HepG2 (cell line): Measurements from ENCODE around the gene MGAT4C. TPM values are rescaled to one million over a fixed set of nuclear protein-coding genes. Genes with fewer than 3 reads are reported as not detected.

Experiments used
- ATAC-seq: fragments of 200-7000 bp; cut with Tn5 transposase; 3 replicates; pipeline ENCODE4 v1.9.1; 2020; ENCODE audit warnings: mild to moderate bottlenecking, moderate library complexity
- BruUV-seq: library from RNA; stranded (reverse); fragments of 400-500 nt; replicated peaks from 2 replicates; lab custom pipeline; 2021; lab: Mats Ljungman, UMichigan
- CTCF ChIA-PET: fragments of 300-600 bp; formaldehyde crosslinking; extraction: SDS; loops from one replicate; lab custom pipeline; 2021; ENCODE audit warnings: low total read pairs, inconsistent platforms, low intra/inter-chr PET ratio; lab: Yijun Ruan, JAX
- POLR2A ChIA-PET: fragments of 350-600 bp; sonication (Branson Sonifier 250); formaldehyde crosslinking; loops from one replicate; lab custom pipeline; 2020; ENCODE audit warnings: antibody characterized with exemption, inconsistent platforms; lab: Yijun Ruan, JAX
- DNase-seq: peaks from one replicate; pipeline ENCODE4 v3.0.0-alpha.2; 2015; ENCODE audit warnings: low spot score
- FAIRE-seq: peaks from 3 replicates; lab custom pipeline; 2011; peaks lifted over from hg19 to GRCh38; lab: Jason Lieb, UNC
- H2AFZ ChIP-seq: one replicate; pipeline ENCODE4 v1.6.1; 2011; ENCODE audit warnings: low read length, inconsistent platforms
- H3K27ac ChIP-seq: fragments of 300-600 bp; 3 replicates; pipeline ENCODE4 v1.8.0; 2011; ENCODE audit warnings: mixed run types, mild to moderate bottlenecking, mixed read lengths, low read length, inconsistent platforms; ENCODE audit not compliant: insufficient read depth; ENCODE audit errors: extremely low read length
- H3K27me3 ChIP-seq, 2 experiments: fragments of 200-600 bp in 1 of 2; 2 replicates in 1 of 2; 3 replicates in 1 of 2; pipeline versions ENCODE4 v1.6.0 to v1.8.0; 2011; ENCODE audit warnings: low read length in 2 of 2, mild to moderate bottlenecking in 2 of 2, moderate library complexity in 2 of 2, inconsistent platforms in 1 of 2; ENCODE audit not compliant: insufficient read depth in 2 of 2, control insufficient read depth in 1 of 2
- H3K36me3 ChIP-seq, 2 experiments: fragments of 200-600 bp in 1 of 2; replicated peaks in 1 of 2; 2 replicates in 1 of 2; 3 replicates in 1 of 2; pipeline versions ENCODE4 v1.5.1 to v1.8.0; 2011; ENCODE audit warnings: low read length in 2 of 2, inconsistent platforms in 1 of 2; ENCODE audit not compliant: insufficient read depth in 2 of 2, control insufficient read depth in 1 of 2
- H3K4me1 ChIP-seq: 2 replicates; pipeline ENCODE4 v1.5.1; 2012; ENCODE audit warnings: low read length, inconsistent platforms; ENCODE audit not compliant: insufficient read depth
- H3K4me2 ChIP-seq: 2 replicates; pipeline ENCODE4 v1.6.0; 2011; ENCODE audit warnings: low read depth, low read length, inconsistent platforms
- H3K4me3 ChIP-seq, 3 experiments: fragments of 200-600 bp in 1 of 3; sonication (generic), shearing (Covaris generic) in 1 of 3; replicated peaks in 1 of 3; 2 replicates each; pipeline ENCODE4 v1.5.1; 2011 to 2016; ENCODE audit warnings: low read length in 3 of 3, inconsistent platforms in 2 of 3, low read depth in 2 of 3, mild to moderate bottlenecking in 2 of 3, control low read depth in 1 of 3, mixed read lengths in 1 of 3; ENCODE audit not compliant: insufficient read depth in 1 of 3
- H3K79me2 ChIP-seq: one replicate; pipeline ENCODE4 v1.6.1; 2011; ENCODE audit warnings: low read length, inconsistent platforms; ENCODE audit not compliant: insufficient read depth
- H3K9ac ChIP-seq: 2 replicates; pipeline ENCODE4 v1.6.0; 2011; ENCODE audit warnings: mild to moderate bottlenecking, low read depth, low read length, inconsistent platforms; ENCODE audit not compliant: insufficient read depth
- H3K9me3 ChIP-seq: 2 replicates; pipeline ENCODE4 v1.5.1; 2012; ENCODE audit warnings: mild to moderate bottlenecking, low read length
- H4K20me1 ChIP-seq: 2 replicates; pipeline ENCODE4 v1.6.0; 2011; ENCODE audit warnings: inconsistent platforms, mild to moderate bottlenecking, low read length, moderate library complexity; ENCODE audit not compliant: insufficient read depth
- ATF7 ChIP-seq, 2 experiments: fragments of 450-650 bp in 1 of 2; sonication (generic) in 1 of 2; formaldehyde crosslinking in 1 of 2; IDR thresholded peaks; 2 replicates each; pipeline versions ENCODE4 v1.4.0 to v1.6.1; 2016 to 2020; ENCODE audit warnings: antibody characterized with exemption in 1 of 2, mild to moderate bottlenecking in 1 of 2, missing genetic modification reagents in 1 of 2
- KDM5B ChIP-seq: sonication (generic); formaldehyde crosslinking; IDR thresholded peaks from 2 replicates; pipeline ENCODE4 v1.4.0; 2020; ENCODE audit warnings: missing genetic modification reagents, mild to moderate bottlenecking, borderline replicate concordance
- NAIF1 ChIP-seq: sonication (generic); formaldehyde crosslinking; IDR thresholded peaks from 2 replicates; pipeline ENCODE4 v1.5.0; 2020; ENCODE audit warnings: mild to moderate bottlenecking, missing genetic modification reagents, borderline replicate concordance
- RORA ChIP-seq: sonication (generic); formaldehyde crosslinking; IDR thresholded peaks from 2 replicates; pipeline ENCODE4 v1.5.0; 2020; ENCODE audit warnings: mild to moderate bottlenecking, missing genetic modification reagents, moderate library complexity
- SMAD3 ChIP-seq: sonication (generic); formaldehyde crosslinking; IDR thresholded peaks from 2 replicates; pipeline ENCODE4 v1.4.0; 2020; ENCODE audit warnings: missing genetic modification reagents
- ZBTB4 ChIP-seq: sonication (generic); formaldehyde crosslinking; IDR thresholded peaks from 2 replicates; pipeline ENCODE4 v1.4.0; 2020; ENCODE audit warnings: missing genetic modification reagents, mild to moderate bottlenecking, borderline replicate concordance
- ZFP62 ChIP-seq: sonication (generic); formaldehyde crosslinking; IDR thresholded peaks from 2 replicates; pipeline ENCODE4 v1.4.0; 2020; ENCODE audit warnings: missing genetic modification reagents
- ZFX ChIP-seq: sonication (generic); formaldehyde crosslinking; IDR thresholded peaks from 2 replicates; pipeline ENCODE4 v1.4.0; 2020; ENCODE audit warnings: mild to moderate bottlenecking, low read depth, missing genetic modification reagents, moderate library complexity
- ZKSCAN5 ChIP-seq: sonication (generic); formaldehyde crosslinking; IDR thresholded peaks from 2 replicates; pipeline ENCODE4 v1.5.1; 2020; ENCODE audit warnings: mild to moderate bottlenecking, missing genetic modification reagents
- ZMAT5 ChIP-seq: sonication (generic); formaldehyde crosslinking; IDR thresholded peaks from 2 replicates; pipeline ENCODE4 v1.5.0; 2020; ENCODE audit warnings: mild to moderate bottlenecking, low read depth, missing genetic modification reagents, borderline replicate concordance
- ZNF430 ChIP-seq: sonication (generic); formaldehyde crosslinking; IDR thresholded peaks from 2 replicates; pipeline ENCODE4 v1.9.0; 2021; ENCODE audit warnings: mild to moderate bottlenecking, missing genetic modification reagents
- ZNF501 ChIP-seq: sonication (generic); formaldehyde crosslinking; IDR thresholded peaks from 2 replicates; pipeline ENCODE4 v1.5.1; 2020; ENCODE audit warnings: mild to moderate bottlenecking, moderate library complexity, missing genetic modification reagents
- ZNF549 ChIP-seq: sonication (generic); formaldehyde crosslinking; IDR thresholded peaks from 2 replicates; pipeline ENCODE4 v1.5.0; 2020; ENCODE audit warnings: missing genetic modification reagents
- ZNF605 ChIP-seq: sonication (generic); formaldehyde crosslinking; IDR thresholded peaks from 2 replicates; pipeline ENCODE4 v1.8.0; 2022; ENCODE audit warnings: mild to moderate bottlenecking, missing genetic modification reagents
- ZNF615 ChIP-seq: sonication (generic); formaldehyde crosslinking; IDR thresholded peaks from 2 replicates; pipeline ENCODE4 v1.5.0; 2020; ENCODE audit warnings: mild to moderate bottlenecking, missing genetic modification reagents, borderline replicate concordance
- WGBS: methylation state at CpG from one replicate; pipeline ENCODE4 v1.1.6; 2017; ENCODE audit warnings: low lambda C conversion rate; 5-methylcytosine and 5-hydroxymethylcytosine counted together
- in situ Hi-C: cut with HindIII; loops from 2 replicates; pipeline ENCODE4 v1.10.0; 2017; ENCODE audit warnings: low pct_unique_long_range_greater_than_20kb; ENCODE audit not compliant: extremely low pct_ligation_motif_present
- intact Hi-C: fragments of 100-400 bp; cut with micrococcal nuclease; formaldehyde crosslinking; loops from one replicate; pipeline ENCODE4 v1.10.0; 2022; ENCODE audit not compliant: unreplicated experiment
- polyA plus RNA-seq, 8 experiments: library from polyadenylated mRNA; depleted of rRNA in 3 of 8; stranded (reverse) in 7 of 8; unstranded in 1 of 8; fragments of >200 nt; fragmentation: Illumina TruSeq in 4 of 8; extraction: Trizol in 4 of 8; gene quantifications; 2 replicates each; pipeline versions ENCODE4 v1.2.1 to v1.2.3, GENCODE V29; 2011 to 2016; ENCODE audit warnings: low read depth in 4 of 8, missing spikeins in 1 of 8, mixed read lengths in 1 of 8; ENCODE audit not compliant: insufficient read depth in 1 of 8
- total RNA-seq, 5 experiments: library from RNA; depleted of rRNA; stranded (reverse); fragments of >200 nt; fragmentation: Illumina TruSeq; extraction: Trizol; gene quantifications; 2 replicates each; pipeline ENCODE4 v1.2.3, GENCODE V29; 2016; ENCODE audit warnings: low read depth in 1 of 5

Gene MGAT4C
- total and polyA plus RNA-seq, 2 of the 13 experiments (the other 11 are each of a cell fraction or from before 2014, with no cell fraction given) = not detected

DNA sequence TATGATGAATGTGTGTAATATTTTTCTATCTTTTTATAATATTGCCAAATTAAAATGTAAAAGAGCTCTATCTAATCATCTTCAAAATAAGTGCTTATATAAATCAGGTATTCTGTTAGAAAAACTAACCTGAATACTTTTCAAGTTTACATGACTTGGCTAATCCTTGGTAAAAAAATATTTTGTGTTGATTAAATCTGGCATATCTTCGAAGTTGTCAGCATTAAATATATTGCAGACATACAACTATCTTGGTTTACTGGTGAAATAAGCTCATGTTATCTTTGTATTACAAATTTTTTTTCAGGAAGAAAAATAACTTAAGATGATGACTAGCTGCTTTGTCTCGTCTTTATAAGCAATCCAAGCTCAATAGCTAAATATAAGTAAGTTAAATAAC lies 39.6 kb downstream of the MGAT4C start:
- intact Hi-C loops = no loop called here
- H3K9me3 ChIP-seq = no peaks in the 10 kb centered on the region
- H3K4me1 ChIP-seq = no peaks in the 10 kb centered on the region
- ATAC-seq (no peak), DNase-seq (no peak), FAIRE-seq (no peak)
- no TSS peak for BruUV-seq
- WGBS = 4% methylated on average over 2 of the region's 2 CpGs
- ChIA-PET POLR2A (no interaction called here), CTCF (no interaction called here)
- no peak overlapping the region for H3K9ac ChIP-seq
- TF ChIP-seq ZNF605 (no peak), SMAD3 (CRISPR knock-in tag) (no peak), ZMAT5 (CRISPR knock-in tag) (no peak), ZNF501 (CRISPR knock-in tag) (no peak), ZBTB4 (CRISPR knock-in tag) (no peak), ZFX (CRISPR knock-in tag) (no peak), ZKSCAN5 (CRISPR knock-in tag) (no peak), ZFP62 (CRISPR knock-in tag) (no peak), ATF7 (IDR thresholded peaks at IDR 0.05) (no peak), ATF7 (CRISPR knock-in tag; IDR thresholded peaks at IDR 0.05) (no peak), ZNF549 (CRISPR knock-in tag) (no peak), NAIF1 (CRISPR knock-in tag) (no peak), ZNF430 (no peak), RORA (CRISPR knock-in tag) (no peak), KDM5B (CRISPR knock-in tag) (no peak), ZNF615 (CRISPR knock-in tag) (no peak)
- H3K4me2 ChIP-seq = no peak overlapping the region
- in situ Hi-C loops = no loop called here
- no peaks in the 10 kb centered on the region for H4K20me1 ChIP-seq
- H3K79me2 ChIP-seq = no peaks in the 10 kb centered on the region
- no peaks in the 10 kb centered on the region for H3K27me3 ChIP-seq
- H2AFZ ChIP-seq = no peak overlapping the region
- H3K4me3 ChIP-seq = no peak overlapping the region
- no peaks in the 10 kb centered on the region for H3K36me3 ChIP-seq
- no peak overlapping the region for H3K27ac ChIP-seq
